B cell (primary cell): ENCODE results near the gene GLI3.

Source experiments
- CTCF ChIP-seq: fragments of 200-600 bp; IDR thresholded peaks from one replicate; pipeline ENCODE4 v1.8.0; 2022; ENCODE audit warnings: antibody characterized with exemption, mild to moderate bottlenecking
- EZH2 ChIP-seq: IDR thresholded peaks from 2 replicates; pipeline ENCODE4 v1.6.1; 2012; ENCODE audit warnings: borderline replicate concordance, low read depth, mild to moderate bottlenecking, moderate library complexity, low read length; ENCODE audit not compliant: insufficient read depth, poor library complexity, severe bottlenecking

GRCh38 chr7:41974870-41975557 is 262.0 kb downstream of the GLI3 start:
- TF ChIP-seq CTCF: no peak
- TF ChIP-seq EZH2: no peak
